HepG2 (cell line): ENCODE results near the gene RALY.

ENCODE experiments used
- BRCA1 ChIP-seq: sonication (generic); formaldehyde crosslinking; IDR thresholded peaks from 2 replicates; pipeline ENCODE4 v1.4.0; 2020; ENCODE audit warnings: missing genetic modification reagents
- GABPA ChIP-seq, 2 experiments: IDR thresholded peaks; 2 replicates each; pipeline ENCODE4 v1.6.1; 2011 to 2016; ENCODE audit warnings: low read depth in 2 of 2, low read length in 1 of 2, missing biosample characterization in 1 of 2, missing genetic modification characterization in 1 of 2
- JUN ChIP-seq: sonication (generic); formaldehyde crosslinking; IDR thresholded peaks from 2 replicates; pipeline ENCODE4 v1.4.0; 2020; ENCODE audit warnings: mild to moderate bottlenecking, missing genetic modification reagents
- NFKB2 ChIP-seq: sonication (generic); formaldehyde crosslinking; IDR thresholded peaks from 2 replicates; pipeline ENCODE4 v1.4.0; 2020; ENCODE audit warnings: missing genetic modification reagents, borderline replicate concordance
- ZNF280B ChIP-seq: sonication (generic); formaldehyde crosslinking; IDR thresholded peaks from 2 replicates; pipeline ENCODE4 v1.5.0; 2020; ENCODE audit warnings: missing genetic modification reagents, mild to moderate bottlenecking, borderline replicate concordance
- ZNF615 ChIP-seq: sonication (generic); formaldehyde crosslinking; IDR thresholded peaks from 2 replicates; pipeline ENCODE4 v1.5.0; 2020; ENCODE audit warnings: mild to moderate bottlenecking, missing genetic modification reagents, borderline replicate concordance

- no peak for TF ChIP-seq JUN
- TF ChIP-seq GABPA (IDR thresholded peaks at IDR 0.05; ENCODE audit: low read depth, low read length): no peak
- TF ChIP-seq GABPA (CRISPR knock-in tag; IDR thresholded peaks at IDR 0.05; ENCODE audit: low read depth): no peak
- TF ChIP-seq BRCA1 (CRISPR knock-in tag): no peak
- TF ChIP-seq NFKB2: no peak
- no peak for TF ChIP-seq ZNF615 (CRISPR knock-in tag)
- no peak for TF ChIP-seq ZNF280B (CRISPR knock-in tag)
Measured at GRCh38 chr20:33967126-33967525, 26.6 kb upstream of the RALY start.
